H9 (cell line): ENCODE measurements around the gene RAP1GAP. TPM values are rescaled to one million over a fixed set of nuclear protein-coding genes. Genes with fewer than 3 reads are reported as not detected.
A peak's percentile ranks its signal among the peaks of the same experiment; 100 is the strongest.

Source experiments
- DNase-seq: peaks from one replicate; pipeline ENCODE4 v3.0.0-alpha.2; 2017
- H2AFZ ChIP-seq: one replicate; pipeline ENCODE4 v1.6.1; 2013; ENCODE audit warnings: mild to moderate bottlenecking, low read length, control low read depth, moderate library complexity
- H2AK5ac ChIP-seq: 2 replicates; pipeline ENCODE4 v1.6.1; 2013; ENCODE audit warnings: low read length, control low read depth, mixed read lengths; ENCODE audit not compliant: insufficient read length
- H2BK120ac ChIP-seq: one replicate; pipeline ENCODE4 v1.6.1; 2013; ENCODE audit warnings: low read depth, mild to moderate bottlenecking, low read length, control low read depth, inconsistent platforms; ENCODE audit not compliant: poor library complexity, severe bottlenecking
- H2BK12ac ChIP-seq: 2 replicates; pipeline ENCODE4 v1.6.1; 2013; ENCODE audit warnings: low read length, control low read depth, mixed read lengths, low read depth; ENCODE audit not compliant: insufficient read length
- H2BK15ac ChIP-seq: 2 replicates; pipeline ENCODE4 v1.6.1; 2013; ENCODE audit warnings: low read depth, low read length, control low read depth
- H2BK20ac ChIP-seq: one replicate; pipeline ENCODE4 v1.6.1; 2013; ENCODE audit warnings: low read depth, mild to moderate bottlenecking, low read length, control low read depth, inconsistent platforms; ENCODE audit not compliant: poor library complexity, severe bottlenecking
- H2BK5ac ChIP-seq: 2 replicates; pipeline ENCODE4 v1.6.1; 2013; ENCODE audit warnings: low read length, control low read depth, mixed read lengths; ENCODE audit not compliant: insufficient read length
- H3K14ac ChIP-seq: 2 replicates; pipeline ENCODE4 v1.6.1; 2013; ENCODE audit warnings: low read length, control low read depth; ENCODE audit not compliant: insufficient read depth
- H3K18ac ChIP-seq: 2 replicates; pipeline ENCODE4 v1.6.1; 2013; ENCODE audit warnings: low read depth, mild to moderate bottlenecking, mixed read lengths, low read length, control low read depth; ENCODE audit not compliant: insufficient read length
- H3K23ac ChIP-seq: 2 replicates; pipeline ENCODE4 v1.6.1; 2013; ENCODE audit warnings: low read length, control low read depth, mixed read lengths, low read depth; ENCODE audit not compliant: insufficient read length
- H3K23me2 ChIP-seq: 2 replicates; pipeline ENCODE4 v1.6.1; 2013; ENCODE audit warnings: low read depth, mild to moderate bottlenecking, mixed read lengths, low read length, control low read depth; ENCODE audit not compliant: insufficient read length, poor library complexity, severe bottlenecking
- H3K27ac ChIP-seq: 2 replicates; pipeline ENCODE4 v1.5.1; 2013; ENCODE audit warnings: low read length, control low read depth, mixed read lengths, low read depth; ENCODE audit not compliant: insufficient read length
- H3K27me3 ChIP-seq: 2 replicates; pipeline ENCODE4 v1.6.1; 2013; ENCODE audit warnings: low read length, control low read depth, inconsistent platforms; ENCODE audit not compliant: insufficient read depth
- H3K4ac ChIP-seq: 2 replicates; pipeline ENCODE4 v1.6.1; 2013; ENCODE audit warnings: low read depth, mild to moderate bottlenecking, control low read depth, inconsistent platforms, low read length, moderate library complexity
- H3K4me1 ChIP-seq: 2 replicates; pipeline ENCODE4 v1.6.1; 2013; ENCODE audit warnings: low read length, control low read depth, inconsistent platforms; ENCODE audit not compliant: insufficient read depth
- H3K4me2 ChIP-seq: 2 replicates; pipeline ENCODE4 v1.6.1; 2013; ENCODE audit warnings: low read length, control low read depth, mixed read lengths; ENCODE audit not compliant: insufficient read length, insufficient read depth
- H3K56ac ChIP-seq: 2 replicates; pipeline ENCODE4 v1.6.1; 2013; ENCODE audit warnings: low read depth, mild to moderate bottlenecking, mixed read lengths, low read length, control low read depth; ENCODE audit not compliant: insufficient read length
- H3K79me1 ChIP-seq: 2 replicates; pipeline ENCODE4 v1.6.1; 2013; ENCODE audit warnings: low read depth, mild to moderate bottlenecking, moderate library complexity, low read length, control low read depth, inconsistent platforms; ENCODE audit not compliant: insufficient read depth, poor library complexity, severe bottlenecking
- H3K79me2 ChIP-seq: 2 replicates; pipeline ENCODE4 v1.6.1; 2013; ENCODE audit warnings: low read length, control low read depth, inconsistent platforms; ENCODE audit not compliant: insufficient read depth
- H3K9ac ChIP-seq: 2 replicates; pipeline ENCODE4 v1.6.1; 2013; ENCODE audit warnings: low read length, control low read depth, mixed read lengths; ENCODE audit not compliant: insufficient read length; ENCODE audit errors: extremely low read depth
- H3K9me3 ChIP-seq: one replicate; pipeline ENCODE4 v1.6.1; 2013; ENCODE audit warnings: low read depth, low read length, inconsistent platforms; ENCODE audit not compliant: control insufficient read depth
- H3T11ph ChIP-seq: one replicate; pipeline ENCODE4 v1.6.1; 2013; ENCODE audit warnings: mild to moderate bottlenecking, low read length, control low read depth, inconsistent platforms
- H4K20me1 ChIP-seq: one replicate; pipeline ENCODE4 v1.6.1; 2013; ENCODE audit not compliant: control insufficient read depth, insufficient read length, insufficient read depth
- H4K5ac ChIP-seq: 2 replicates; pipeline ENCODE4 v1.6.1; 2013; ENCODE audit warnings: low read depth, mild to moderate bottlenecking, mixed read lengths, low read length, control low read depth; ENCODE audit not compliant: insufficient read length
- H4K8ac ChIP-seq: replicated peaks from 2 replicates; pipeline ENCODE4 v1.6.1; 2013; ENCODE audit warnings: low read length, control low read depth, mixed read lengths, low read depth; ENCODE audit not compliant: insufficient read length
- H4K91ac ChIP-seq: 2 replicates; pipeline ENCODE4 v1.6.1; 2013; ENCODE audit warnings: low read depth, mild to moderate bottlenecking, moderate library complexity, mixed read lengths, low read length, control low read depth; ENCODE audit not compliant: insufficient read length
- H3K27ac Mint-ChIP-seq, 3 experiments: 2 replicates in 2 of 3; 3 replicates in 1 of 3; pipeline ENCODE4 v1.8.0; 2020 to 2021; ENCODE audit warnings: mixed read lengths in 3 of 3, mild to moderate bottlenecking in 1 of 3, moderate library complexity in 1 of 3
- H3K27me3 Mint-ChIP-seq: 2 replicates; pipeline ENCODE4 v1.8.0; 2021; ENCODE audit warnings: low read depth, mild to moderate bottlenecking, moderate library complexity, mixed read lengths
- H3K36me3 Mint-ChIP-seq, 3 experiments: 2 replicates in 2 of 3; 3 replicates in 1 of 3; pipeline ENCODE4 v1.8.0; 2020 to 2021; ENCODE audit warnings: low read depth in 3 of 3, mixed read lengths in 3 of 3; ENCODE audit not compliant: insufficient read depth in 1 of 3
- H3K4me1 Mint-ChIP-seq, 2 experiments: 2 replicates each; pipeline ENCODE4 v1.8.0; 2020; ENCODE audit warnings: mixed read lengths in 2 of 2
- H3K4me3 Mint-ChIP-seq, 2 experiments: 2 replicates in 1 of 2; 3 replicates in 1 of 2; pipeline ENCODE4 v1.8.0; 2020 to 2021; ENCODE audit warnings: mild to moderate bottlenecking in 2 of 2, mixed read lengths in 2 of 2, moderate library complexity in 1 of 2
- H3K9me3 Mint-ChIP-seq, 2 experiments: 2 replicates in 1 of 2; 3 replicates in 1 of 2; pipeline ENCODE4 v1.8.0; 2020; ENCODE audit warnings: mild to moderate bottlenecking in 2 of 2, mixed read lengths in 2 of 2, moderate library complexity in 1 of 2
- CTCF ChIP-seq: fragments of 200-600 bp; sonication (generic); conservative IDR thresholded peaks from 3 replicates; pipeline ENCODE4 v1.8.0; 2021; ENCODE audit warnings: antibody characterized with exemption, mild to moderate bottlenecking
- WGBS: extraction: QIAGEN DNeasy Blood & Tissue Kit; methylation state at CpG from one replicate; pipeline ENCODE4 v1.1.7; 2013; ENCODE audit warnings: missing lambda C conversion rate, low lambda C conversion rate, mixed read lengths; ENCODE audit not compliant: insufficient read length; ENCODE audit errors: extremely low coverage; 5-methylcytosine and 5-hydroxymethylcytosine counted together
- total RNA-seq: library from RNA; stranded (reverse); gene quantifications from 2 replicates; pipeline ENCODE4 v1.2.1, GENCODE V29; 2021

RAP1GAP gene
- total RNA-seq, 1 experiment from 2014 or later = 7.9 TPM

- Mint-ChIP-seq H3K27ac (peak overlapping the region; percentile 18 to 80 (median 34); a peak in 5 of 7 replicates), H3K9me3 (no peaks in the 10 kb centered on the region; a peak in 2 of 5 replicates), H3K36me3 (no peaks in the 10 kb centered on the region), H3K27me3 (no peaks in the 10 kb centered on the region; the same call in 1 of the 2 replicates), H3K4me1 (peaks cover 12 to 40% of the 10 kb centered on the region in 2 experiments), H3K4me3 (no peak overlapping the region)
- H3K9ac ChIP-seq = no peak overlapping the region
- no peak overlapping the region for H4K91ac ChIP-seq
- H4K5ac ChIP-seq = no peak overlapping the region
- no peak overlapping the region for H3K23ac ChIP-seq
- H3K14ac ChIP-seq = peak overlapping the region; percentile 15; the same call in 1 of the 2 replicates
- no peaks in the 10 kb centered on the region for H3K79me2 ChIP-seq
- H2AK5ac ChIP-seq = no peak overlapping the region
- 0 out of 2 replicates have a peak, but pooled peaks cover 2% of the 10 kb centered on the region for H3K4me1 ChIP-seq
- H3K4me2 ChIP-seq = no peak overlapping the region
- H2BK20ac ChIP-seq = no peak overlapping the region
- no CpG with 5 or more reads among the region's 39 CpGs for WGBS
- no peak overlapping the region for H2AFZ ChIP-seq
- H4K20me1 ChIP-seq = no peaks in the 10 kb centered on the region
- H3K56ac ChIP-seq = no peak overlapping the region
- no peak overlapping the region for H3K27ac ChIP-seq
- H4K8ac ChIP-seq = no peak overlapping the region
- H3K23me2 ChIP-seq = no peaks in the 10 kb centered on the region
- no peak overlapping the region for H2BK120ac ChIP-seq
- H3T11ph ChIP-seq = no peak overlapping the region
- no peak for TF ChIP-seq CTCF
- DNase-seq = no peak
- H3K79me1 ChIP-seq = no peaks in the 10 kb centered on the region
- H2BK5ac ChIP-seq = no peak overlapping the region
- no peaks in the 10 kb centered on the region for H3K27me3 ChIP-seq
- H3K18ac ChIP-seq = no peak overlapping the region
- H3K9me3 ChIP-seq = no peaks in the 10 kb centered on the region
- no peak overlapping the region for H2BK15ac ChIP-seq
- H2BK12ac ChIP-seq = no peak overlapping the region
- H3K4ac ChIP-seq = no peak overlapping the region
Observed at GRCh38 chr1:21603177-21604138, 65.7 kb downstream of the RAP1GAP start.
